ENCODE measurements around the gene CDH2.

Gene CDH2

DNA sequence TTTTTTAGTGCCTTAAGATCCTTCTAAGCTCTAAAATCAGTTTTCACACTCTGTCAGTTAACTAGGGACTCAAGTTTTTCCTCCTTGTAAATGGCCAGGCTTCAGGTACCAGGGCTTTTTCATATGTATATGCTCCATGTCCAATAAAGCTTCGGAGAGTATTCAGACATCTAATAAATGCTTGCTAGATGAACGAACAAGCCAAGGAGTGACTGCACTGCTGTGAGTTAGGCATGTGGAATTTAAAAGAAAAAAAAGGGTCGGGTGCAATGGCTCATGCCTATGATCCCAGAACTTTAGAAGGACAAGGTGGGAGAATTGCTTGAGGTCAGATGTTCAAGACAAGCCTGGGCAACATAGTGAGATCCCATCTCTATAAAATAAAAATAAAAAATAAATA is 81.9 kb downstream of the CDH2 start:
- Histone ChIP-seq H3K27ac (ENCODE audit: low read depth in 2 of 2, low read length in 2 of 2) (no peak overlapping the region), H3K4me3 (ENCODE audit: low read length in 2 of 2) (no peak overlapping the region), H3K9ac (ENCODE audit: low read depth in 1 of 2, low read length in 2 of 2) (no peak overlapping the region), H3K27me3 (ENCODE audit: control insufficient read depth in 2 of 2, insufficient read depth in 2 of 2, low read length in 2 of 2) (no peaks in the 10 kb centered on the region), H3K4me1 (ENCODE audit: control insufficient read depth in 2 of 2, insufficient read depth in 2 of 2, low read length in 2 of 2) (no peaks in the 10 kb centered on the region), H3K36me3 (ENCODE audit: control insufficient read depth in 2 of 2, insufficient read depth in 2 of 2, low read length in 2 of 2) (no peaks in the 10 kb centered on the region), H3K9me3 (ENCODE audit: control insufficient read depth in 2 of 2, low read length in 2 of 2) (no peaks in the 10 kb centered on the region)

DNA sequence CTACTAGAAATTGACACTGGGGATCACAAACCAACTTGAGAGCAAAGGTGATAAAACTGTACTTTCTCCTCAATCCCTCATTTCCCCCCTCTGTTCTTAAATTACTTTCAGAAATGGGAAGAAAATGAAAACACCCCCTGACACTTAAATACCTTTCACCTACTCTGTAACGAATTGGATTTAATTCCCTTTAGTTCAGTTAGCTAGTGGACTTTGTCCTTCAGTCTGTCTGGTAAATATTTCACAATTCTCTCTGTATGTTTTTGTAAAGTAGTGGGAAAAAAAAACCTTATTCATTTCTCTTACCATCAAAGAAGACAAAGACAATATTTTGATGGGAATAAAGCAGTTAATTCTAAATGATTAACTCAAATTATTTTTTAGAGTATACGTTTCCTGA is 85.7 kb downstream of the CDH2 start:
- no peak overlapping the region for H3K27ac ChIP-seq (ENCODE audit: low read depth in 2 of 2, low read length in 2 of 2)
- H3K4me3 ChIP-seq (ENCODE audit: low read length in 2 of 2), result no peak overlapping the region
- H3K36me3 ChIP-seq (ENCODE audit: control insufficient read depth in 2 of 2, insufficient read depth in 2 of 2, low read length in 2 of 2), result no peaks in the 10 kb centered on the region
- no peaks in the 10 kb centered on the region for H3K4me1 ChIP-seq (ENCODE audit: control insufficient read depth in 2 of 2, insufficient read depth in 2 of 2, low read length in 2 of 2)
- H3K27me3 ChIP-seq (ENCODE audit: control insufficient read depth in 2 of 2, insufficient read depth in 2 of 2, low read length in 2 of 2), result no peaks in the 10 kb centered on the region
- no peaks in the 10 kb centered on the region for H3K9me3 ChIP-seq (ENCODE audit: control insufficient read depth in 2 of 2, low read length in 2 of 2)
- H3K9ac ChIP-seq (ENCODE audit: low read depth in 1 of 2, low read length in 2 of 2), result no peak overlapping the region

GRCh38 chr18:28088477-28088876 is 88.5 kb downstream of the CDH2 start:
- Histone ChIP-seq H3K4me3 (ENCODE audit: low read length in 2 of 2) (no peak overlapping the region), H3K4me1 (ENCODE audit: control insufficient read depth in 2 of 2, insufficient read depth in 2 of 2, low read length in 2 of 2) (no peaks in the 10 kb centered on the region), H3K27me3 (ENCODE audit: control insufficient read depth in 2 of 2, insufficient read depth in 2 of 2, low read length in 2 of 2) (no peaks in the 10 kb centered on the region), H3K36me3 (ENCODE audit: control insufficient read depth in 2 of 2, insufficient read depth in 2 of 2, low read length in 2 of 2) (no peaks in the 10 kb centered on the region), H3K9ac (ENCODE audit: low read depth in 1 of 2, low read length in 2 of 2) (no peak overlapping the region), H3K9me3 (ENCODE audit: control insufficient read depth in 2 of 2, low read length in 2 of 2) (no peaks in the 10 kb centered on the region), H3K27ac (ENCODE audit: low read depth in 2 of 2, low read length in 2 of 2) (no peak overlapping the region)

GRCh38 chr18:28086670-28087552 is 90.0 kb downstream of the CDH2 start:
- H3K4me3 ChIP-seq (ENCODE audit: low read length in 2 of 2), result no peak overlapping the region
- no peak overlapping the region for H3K27ac ChIP-seq (ENCODE audit: low read depth in 2 of 2, low read length in 2 of 2)

DNA sequence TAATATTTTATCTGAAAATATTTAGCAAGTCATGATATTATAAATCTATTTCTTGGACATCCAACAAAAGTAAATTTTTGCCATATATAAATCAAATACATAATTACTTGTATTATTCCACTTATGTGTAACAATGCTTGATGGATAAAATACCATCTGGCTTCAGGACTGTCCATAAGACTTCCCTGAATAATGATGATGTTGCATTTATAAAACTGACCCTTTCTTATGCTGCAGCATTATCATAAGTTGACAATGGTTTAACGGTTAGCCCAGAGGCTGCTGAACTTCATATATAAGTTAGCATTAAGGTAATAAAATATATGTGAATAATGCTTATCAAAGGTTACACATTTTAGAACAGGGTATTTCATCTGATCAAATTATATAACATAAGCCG is 95.4 kb downstream of the CDH2 start:
- Histone ChIP-seq H3K4me3 (ENCODE audit: low read length in 2 of 2) (no peak overlapping the region), H3K9ac (ENCODE audit: low read depth in 1 of 2, low read length in 2 of 2) (no peak overlapping the region), H3K27ac (ENCODE audit: low read depth in 2 of 2, low read length in 2 of 2) (no peak overlapping the region), H3K27me3 (ENCODE audit: control insufficient read depth in 2 of 2, insufficient read depth in 2 of 2, low read length in 2 of 2) (no peaks in the 10 kb centered on the region), H3K36me3 (ENCODE audit: control insufficient read depth in 2 of 2, insufficient read depth in 2 of 2, low read length in 2 of 2) (no peaks in the 10 kb centered on the region), H3K9me3 (ENCODE audit: control insufficient read depth in 2 of 2, low read length in 2 of 2) (no peaks in the 10 kb centered on the region), H3K4me1 (ENCODE audit: control insufficient read depth in 2 of 2, insufficient read depth in 2 of 2, low read length in 2 of 2) (no peaks in the 10 kb centered on the region)

More at GRCh38 chr18:28086670-28087552, 90.0 kb downstream of the CDH2 start:
- Histone ChIP-seq H3K9me3 (ENCODE audit: control insufficient read depth in 2 of 2, low read length in 2 of 2) (no peaks in the 10 kb centered on the region), H3K27me3 (ENCODE audit: control insufficient read depth in 2 of 2, insufficient read depth in 2 of 2, low read length in 2 of 2) (no peaks in the 10 kb centered on the region), H3K4me1 (ENCODE audit: control insufficient read depth in 2 of 2, insufficient read depth in 2 of 2, low read length in 2 of 2) (no peaks in the 10 kb centered on the region), H3K9ac (ENCODE audit: low read depth in 1 of 2, low read length in 2 of 2) (no peak overlapping the region), H3K36me3 (ENCODE audit: control insufficient read depth in 2 of 2, insufficient read depth in 2 of 2, low read length in 2 of 2) (no peaks in the 10 kb centered on the region)

- no peak overlapping the region for H3K4me3 ChIP-seq (ENCODE audit: low read length in 2 of 2)
- H3K9ac ChIP-seq (ENCODE audit: low read depth in 1 of 2, low read length in 2 of 2), result no peak overlapping the region
- H3K9me3 ChIP-seq (ENCODE audit: control insufficient read depth in 2 of 2, low read length in 2 of 2), result no peaks in the 10 kb centered on the region
- H3K27ac ChIP-seq (ENCODE audit: low read depth in 2 of 2, low read length in 2 of 2), result no peak overlapping the region
- H3K36me3 ChIP-seq (ENCODE audit: control insufficient read depth in 2 of 2, insufficient read depth in 2 of 2, low read length in 2 of 2), result no peaks in the 10 kb centered on the region
- H3K4me1 ChIP-seq (ENCODE audit: control insufficient read depth in 2 of 2, insufficient read depth in 2 of 2, low read length in 2 of 2), result no peaks in the 10 kb centered on the region
- no peaks in the 10 kb centered on the region for H3K27me3 ChIP-seq (ENCODE audit: control insufficient read depth in 2 of 2, insufficient read depth in 2 of 2, low read length in 2 of 2)
Observed at GRCh38 chr18:28080876-28081300, 96.0 kb downstream of the CDH2 start.

- Histone ChIP-seq H3K27ac (ENCODE audit: low read depth in 2 of 2, low read length in 2 of 2) (no peak overlapping the region), H3K9me3 (ENCODE audit: control insufficient read depth in 2 of 2, low read length in 2 of 2) (no peaks in the 10 kb centered on the region), H3K9ac (ENCODE audit: low read depth in 1 of 2, low read length in 2 of 2) (no peak overlapping the region), H3K4me1 (ENCODE audit: control insufficient read depth in 2 of 2, insufficient read depth in 2 of 2, low read length in 2 of 2) (no peaks in the 10 kb centered on the region), H3K36me3 (ENCODE audit: control insufficient read depth in 2 of 2, insufficient read depth in 2 of 2, low read length in 2 of 2) (no peaks in the 10 kb centered on the region), H3K27me3 (ENCODE audit: control insufficient read depth in 2 of 2, insufficient read depth in 2 of 2, low read length in 2 of 2) (no peaks in the 10 kb centered on the region), H3K4me3 (ENCODE audit: low read length in 2 of 2) (no peak overlapping the region)
Observed at GRCh38 chr18:28079883-28080282, 97.0 kb downstream of the CDH2 start.

DNA sequence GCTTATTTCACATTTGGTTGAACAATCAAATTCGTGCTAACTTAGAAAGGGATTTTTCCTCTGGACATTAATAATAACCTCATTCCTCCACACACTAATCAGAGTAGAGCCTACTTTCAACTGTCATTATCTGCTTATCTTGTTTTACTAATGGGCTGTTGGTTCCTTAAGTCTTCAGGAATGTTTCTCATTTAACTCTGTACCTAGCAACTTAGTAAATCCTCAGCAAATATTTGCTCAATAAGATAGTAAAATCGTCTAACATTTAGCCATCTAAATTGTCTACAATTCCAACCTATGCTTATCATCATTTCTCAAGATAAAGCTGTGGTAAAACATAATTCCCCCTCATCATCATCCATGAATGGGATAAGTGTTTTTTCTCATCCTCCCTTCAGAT is 98.1 kb downstream of the CDH2 start:
- Histone ChIP-seq H3K9me3 (ENCODE audit: control insufficient read depth in 2 of 2, low read length in 2 of 2) (no peaks in the 10 kb centered on the region), H3K36me3 (ENCODE audit: control insufficient read depth in 2 of 2, insufficient read depth in 2 of 2, low read length in 2 of 2) (no peaks in the 10 kb centered on the region), H3K4me3 (ENCODE audit: low read length in 2 of 2) (no peak overlapping the region), H3K27me3 (ENCODE audit: control insufficient read depth in 2 of 2, insufficient read depth in 2 of 2, low read length in 2 of 2) (no peaks in the 10 kb centered on the region), H3K9ac (ENCODE audit: low read depth in 1 of 2, low read length in 2 of 2) (no peak overlapping the region), H3K27ac (ENCODE audit: low read depth in 2 of 2, low read length in 2 of 2) (no peak overlapping the region), H3K4me1 (ENCODE audit: control insufficient read depth in 2 of 2, insufficient read depth in 2 of 2, low read length in 2 of 2) (no peaks in the 10 kb centered on the region)

DNA sequence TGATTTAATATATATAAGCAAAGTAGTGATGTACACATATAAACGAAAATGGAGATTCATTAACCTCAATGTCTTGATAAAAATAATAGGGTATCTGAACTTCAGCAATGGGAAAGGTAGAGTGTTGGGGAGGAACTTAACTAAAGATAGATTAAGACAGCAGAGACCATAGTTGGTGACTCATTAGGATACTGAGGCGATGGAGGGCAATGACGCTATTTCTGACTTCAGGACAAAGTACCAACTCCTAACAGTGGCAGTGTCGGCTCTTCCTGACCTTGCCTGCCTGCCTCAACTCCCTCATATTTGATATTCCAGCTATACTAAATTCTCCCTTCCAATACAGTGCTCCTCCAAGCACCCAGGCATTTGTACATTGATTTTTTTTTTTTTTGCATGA is 98.6 kb downstream of the CDH2 start:
- Histone ChIP-seq H3K4me1 (ENCODE audit: control insufficient read depth in 2 of 2, insufficient read depth in 2 of 2, low read length in 2 of 2) (no peaks in the 10 kb centered on the region), H3K27ac (ENCODE audit: low read depth in 2 of 2, low read length in 2 of 2) (no peak overlapping the region), H3K4me3 (ENCODE audit: low read length in 2 of 2) (no peak overlapping the region), H3K9me3 (ENCODE audit: control insufficient read depth in 2 of 2, low read length in 2 of 2) (no peaks in the 10 kb centered on the region), H3K36me3 (ENCODE audit: control insufficient read depth in 2 of 2, insufficient read depth in 2 of 2, low read length in 2 of 2) (no peaks in the 10 kb centered on the region), H3K9ac (ENCODE audit: low read depth in 1 of 2, low read length in 2 of 2) (no peak overlapping the region), H3K27me3 (ENCODE audit: control insufficient read depth in 2 of 2, insufficient read depth in 2 of 2, low read length in 2 of 2) (no peaks in the 10 kb centered on the region)

- Histone ChIP-seq H3K36me3 (ENCODE audit: control insufficient read depth in 2 of 2, insufficient read depth in 2 of 2, low read length in 2 of 2) (no peaks in the 10 kb centered on the region), H3K4me1 (ENCODE audit: control insufficient read depth in 2 of 2, insufficient read depth in 2 of 2, low read length in 2 of 2) (no peaks in the 10 kb centered on the region), H3K9ac (ENCODE audit: low read depth in 1 of 2, low read length in 2 of 2) (no peak overlapping the region), H3K27ac (ENCODE audit: low read depth in 2 of 2, low read length in 2 of 2) (no peak overlapping the region), H3K4me3 (ENCODE audit: low read length in 2 of 2) (no peak overlapping the region), H3K9me3 (ENCODE audit: control insufficient read depth in 2 of 2, low read length in 2 of 2) (no peaks in the 10 kb centered on the region), H3K27me3 (ENCODE audit: control insufficient read depth in 2 of 2, insufficient read depth in 2 of 2, low read length in 2 of 2) (no peaks in the 10 kb centered on the region)
Observed at GRCh38 chr18:28075501-28075900, 101.4 kb downstream of the CDH2 start.
